Measurements from ENCODE around the gene SVEP1. TPM values are rescaled to one million over a fixed set of nuclear protein-coding genes. Genes with fewer than 3 reads are reported as not detected.
A peak's percentile ranks its signal among the peaks of the same experiment; 100 is the strongest.

Gene SVEP1
- total RNA-seq, 4 donors from 2014 or later: 6.1 to 40.1 (median 17.3) TPM

- H3K9me3 ChIP-seq: no peaks in the 10 kb centered on the region
- no peak for TF ChIP-seq CTCF (IDR thresholded peaks at IDR 0.05)
- no peak for TF ChIP-seq POLR2A (IDR thresholded peaks at IDR 0.05)
- H3K27me3 ChIP-seq: no peaks in the 10 kb centered on the region
- H3K4me3 ChIP-seq: no peak overlapping the region
- no peaks in the 10 kb centered on the region for H3K4me1 ChIP-seq
- DNase-seq: no peak
- no peaks in the 10 kb centered on the region for H3K36me3 ChIP-seq
- no peak overlapping the region for H3K27ac ChIP-seq
Observed at GRCh38 chr9:110456681-110457080, 122.9 kb downstream of the SVEP1 start.

- TF ChIP-seq POLR2A (IDR thresholded peaks at IDR 0.05): no peak
- TF ChIP-seq CTCF (IDR thresholded peaks at IDR 0.05): no peak
- H3K4me3 ChIP-seq: no peak overlapping the region
- no peaks in the 10 kb centered on the region for H3K9me3 ChIP-seq
- no peak for DNase-seq
- no peaks in the 10 kb centered on the region for H3K4me1 ChIP-seq
- no peaks in the 10 kb centered on the region for H3K27me3 ChIP-seq
- no peak overlapping the region for H3K27ac ChIP-seq
- H3K36me3 ChIP-seq: no peaks in the 10 kb centered on the region
Observed at GRCh38 chr9:110455860-110456259, 123.7 kb downstream of the SVEP1 start.

- Histone ChIP-seq H3K27me3 (no peaks in the 10 kb centered on the region), H3K4me3 (no peak overlapping the region), H3K36me3 (no peaks in the 10 kb centered on the region), H3K9me3 (no peaks in the 10 kb centered on the region), H3K27ac (no peak overlapping the region), H3K4me1 (no peaks in the 10 kb centered on the region)
- DNase-seq: no peak
- TF ChIP-seq CTCF (IDR thresholded peaks at IDR 0.05) (peak in 4 of 6 experiments; percentile 34 to 48 (median 42)), POLR2A (IDR thresholded peaks at IDR 0.05) (no peak)
Observed at GRCh38 chr9:110452227-110452801, 127.2 kb downstream of the SVEP1 start.

GRCh38 chr9:110451726-110452125 lies 127.8 kb downstream of the SVEP1 start:
- DNase-seq: no peak
- Histone ChIP-seq H3K27me3 (no peaks in the 10 kb centered on the region), H3K4me3 (no peak overlapping the region)

DNA sequence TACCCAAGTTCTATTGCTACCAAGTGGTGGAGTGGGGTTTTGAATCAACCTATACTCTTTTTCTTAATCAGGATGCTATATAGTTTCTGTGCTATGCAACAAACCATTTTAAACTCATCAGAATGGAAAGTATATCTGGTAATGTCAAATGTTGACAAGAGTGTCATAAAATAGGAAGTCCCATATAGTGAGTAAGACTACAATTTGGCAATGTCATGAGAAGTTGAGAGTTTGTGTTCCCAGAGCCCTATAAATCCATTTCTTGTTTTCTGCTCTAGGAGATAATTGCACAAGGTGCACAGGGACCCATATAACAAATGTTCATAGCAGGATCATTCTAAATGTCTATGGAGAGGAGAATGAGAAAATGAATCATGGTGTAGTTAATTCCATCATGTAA lies 132.1 kb downstream of the SVEP1 start:
- H3K27ac ChIP-seq: no peak overlapping the region
- no peaks in the 10 kb centered on the region for H3K9me3 ChIP-seq
- no peaks in the 10 kb centered on the region for H3K4me1 ChIP-seq
- H3K4me3 ChIP-seq: no peak overlapping the region
- H3K36me3 ChIP-seq: no peaks in the 10 kb centered on the region
- H3K27me3 ChIP-seq: no peaks in the 10 kb centered on the region
- TF ChIP-seq CTCF (IDR thresholded peaks at IDR 0.05) (no peak), POLR2A (IDR thresholded peaks at IDR 0.05) (no peak)
- DNase-seq: no peak

More at GRCh38 chr9:110451726-110452125, 127.8 kb downstream of the SVEP1 start:
- no peak overlapping the region for H3K27ac ChIP-seq
- TF ChIP-seq CTCF (IDR thresholded peaks at IDR 0.05) (no peak), POLR2A (IDR thresholded peaks at IDR 0.05) (no peak)
- H3K9me3 ChIP-seq: no peaks in the 10 kb centered on the region
- no peaks in the 10 kb centered on the region for H3K36me3 ChIP-seq
- no peaks in the 10 kb centered on the region for H3K4me1 ChIP-seq

GRCh38 chr9:110446171-110446570 lies 133.4 kb downstream of the SVEP1 start:
- no peaks in the 10 kb centered on the region for H3K36me3 ChIP-seq
- H3K4me3 ChIP-seq: no peak overlapping the region
- H3K27me3 ChIP-seq: no peaks in the 10 kb centered on the region
- TF ChIP-seq CTCF (IDR thresholded peaks at IDR 0.05) (no peak), POLR2A (IDR thresholded peaks at IDR 0.05) (no peak)
- H3K9me3 ChIP-seq: no peaks in the 10 kb centered on the region
- no peak for DNase-seq
- H3K27ac ChIP-seq: no peak overlapping the region
- no peaks in the 10 kb centered on the region for H3K4me1 ChIP-seq

Measured in Peyer's patch (tissue), 4 donors.